H1 (cell line): ENCODE results near the gene NAGLU. TPM values are rescaled to one million over a fixed set of nuclear protein-coding genes. Genes with fewer than 3 reads are reported as not detected.

Experiments used
- CTCF ChIA-PET: fragments of 300-600 bp; sonication (Branson Sonifier 250); formaldehyde crosslinking; loops from one replicate; lab custom pipeline; 2021; ENCODE audit not compliant: partially characterized antibody; lab: Charles Lee
- POLR2A ChIA-PET: fragments of 300-600 bp; sonication (Branson Sonifier 250); formaldehyde crosslinking; loops from one replicate; lab custom pipeline; 2021; ENCODE audit warnings: inconsistent platforms; ENCODE audit not compliant: partially characterized antibody; lab: Charles Lee
- DNase-seq, 2 experiments: peaks; one replicate each; pipeline versions ENCODE4 v3.0.0 to v3.0.0-alpha.2; 2010 to 2022; ENCODE audit warnings: low spot score in 2 of 2, low read depth in 1 of 2, mixed read lengths in 1 of 2
- FAIRE-seq: peaks from 2 replicates; lab custom pipeline; 2011; peaks lifted over from hg19 to GRCh38; lab: Jason Lieb, UNC
- H2AFZ ChIP-seq: 2 replicates; pipeline ENCODE4 v1.8.1; 2012; ENCODE audit warnings: low read length, inconsistent platforms
- H2AK5ac ChIP-seq: 2 replicates; pipeline ENCODE4 v1.6.1; 2013; ENCODE audit warnings: low read depth, low read length
- H2BK120ac ChIP-seq: replicated peaks from 2 replicates; pipeline ENCODE3; 2013; ENCODE audit warnings: low read depth, low read length, inconsistent platforms
- H2BK12ac ChIP-seq: 2 replicates; pipeline ENCODE4 v1.6.1; 2013; ENCODE audit warnings: low read depth, low read length
- H2BK15ac ChIP-seq: 2 replicates; pipeline ENCODE4 v1.6.1; 2013; ENCODE audit warnings: low read length
- H2BK20ac ChIP-seq: 2 replicates; pipeline ENCODE4 v1.6.1; 2013; ENCODE audit warnings: low read length
- H2BK5ac ChIP-seq: 2 replicates; pipeline ENCODE4 v1.6.1; 2013; ENCODE audit warnings: low read depth, low read length
- H3K14ac ChIP-seq: 2 replicates; pipeline ENCODE4 v1.6.1; 2013; ENCODE audit warnings: inconsistent platforms; ENCODE audit not compliant: insufficient read length
- H3K18ac ChIP-seq: 2 replicates; pipeline ENCODE4 v1.6.1; 2013; ENCODE audit warnings: low read length; ENCODE audit errors: extremely low read depth
- H3K23ac ChIP-seq: 2 replicates; pipeline ENCODE4 v1.6.1; 2013; ENCODE audit warnings: inconsistent platforms; ENCODE audit not compliant: insufficient read length
- H3K23me2 ChIP-seq: 2 replicates; pipeline ENCODE4 v1.6.1; 2013; ENCODE audit warnings: low read depth, low read length
- H3K27ac ChIP-seq: 2 replicates; pipeline ENCODE4 v1.6.1; 2011; ENCODE audit warnings: low read depth, low read length, inconsistent platforms
- H3K27me3 ChIP-seq, 4 experiments: replicated peaks in 1 of 4; 1 replicate in 1 of 4; 2 replicates in 3 of 4; pipeline versions ENCODE4 v1.6.1 to v1.8.1; 2011 to 2013; ENCODE audit warnings: low read length in 3 of 4, mild to moderate bottlenecking in 3 of 4, inconsistent platforms in 2 of 4, mixed read lengths in 2 of 4, moderate library complexity in 1 of 4; ENCODE audit not compliant: control insufficient read depth in 3 of 4, insufficient read depth in 3 of 4; ENCODE audit errors: extremely low read depth in 1 of 4
- H3K36me3 ChIP-seq, 4 experiments: 2 replicates each; pipeline versions ENCODE4 v1.6.1 to v1.8.1; 2011 to 2013; ENCODE audit warnings: mild to moderate bottlenecking in 4 of 4, low read length in 3 of 4, moderate library complexity in 2 of 4, control low read depth in 1 of 4, inconsistent platforms in 1 of 4; ENCODE audit not compliant: insufficient read depth in 4 of 4, control insufficient read depth in 2 of 4
- H3K4ac ChIP-seq: replicated peaks from 2 replicates; pipeline ENCODE3; 2013; ENCODE audit warnings: low read length, low read depth, mixed read lengths, inconsistent platforms; ENCODE audit not compliant: insufficient read length
- H3K4me1 ChIP-seq, 4 experiments: replicated peaks in 1 of 4; 1 replicate in 1 of 4; 2 replicates in 3 of 4; pipeline versions ENCODE4 v1.6.1 to v1.8.1; 2011 to 2013; ENCODE audit warnings: low read length in 3 of 4, inconsistent platforms in 2 of 4, mixed read lengths in 1 of 4; ENCODE audit not compliant: insufficient read depth in 4 of 4, control insufficient read depth in 3 of 4
- H3K4me2 ChIP-seq, 2 experiments: 2 replicates each; pipeline versions ENCODE4 v1.6.1 to v1.8.1; 2011 to 2013; ENCODE audit warnings: low read depth in 2 of 2, low read length in 2 of 2, control low read depth in 1 of 2, inconsistent platforms in 1 of 2, mild to moderate bottlenecking in 1 of 2; ENCODE audit not compliant: insufficient read depth in 1 of 2
- H3K4me3 ChIP-seq, 4 experiments: fragments of 200-600, 300-600 bp in 1 of 4; sonication (generic), shearing (Covaris generic), sonication (Bioruptor Twin) in 1 of 4; 2 replicates each; pipeline versions ENCODE4 v1.5.1 to v1.8.1; 2011 to 2016; ENCODE audit warnings: low read length in 4 of 4, low read depth in 3 of 4, control low read depth in 2 of 4, inconsistent platforms in 2 of 4, mild to moderate bottlenecking in 2 of 4, mixed read lengths in 1 of 4, moderate library complexity in 1 of 4; ENCODE audit not compliant: insufficient read depth in 2 of 4; ENCODE audit errors: extremely low read depth in 1 of 4
- H3K56ac ChIP-seq: replicated peaks from 2 replicates; pipeline ENCODE3; 2013; ENCODE audit warnings: low read depth, mild to moderate bottlenecking, mixed read lengths, low read length, inconsistent platforms; ENCODE audit not compliant: insufficient read length
- H3K79me1 ChIP-seq: 2 replicates; pipeline ENCODE4 v1.6.1; 2013; ENCODE audit warnings: low read depth, low read length, control low read depth
- H3K79me2 ChIP-seq, 2 experiments: 2 replicates each; pipeline versions ENCODE4 v1.6.1 to v1.8.1; 2012 to 2013; ENCODE audit warnings: low read length in 2 of 2, mild to moderate bottlenecking in 2 of 2, inconsistent platforms in 1 of 2; ENCODE audit not compliant: insufficient read depth in 2 of 2, control insufficient read depth in 1 of 2
- H3K9ac ChIP-seq, 4 experiments: replicated peaks in 1 of 4; 1 replicate in 1 of 4; 2 replicates in 3 of 4; pipeline versions ENCODE4 v1.6.1 to v1.8.1; 2011 to 2013; ENCODE audit warnings: low read depth in 3 of 4, low read length in 3 of 4, control low read depth in 2 of 4, mild to moderate bottlenecking in 2 of 4, moderate library complexity in 2 of 4, inconsistent platforms in 1 of 4; ENCODE audit errors: extremely low read depth in 1 of 4
- H3K9me3 ChIP-seq, 2 experiments: 2 replicates each; pipeline versions ENCODE4 v1.6.1 to v1.8.1; 2012 to 2013; ENCODE audit warnings: mild to moderate bottlenecking in 2 of 2, moderate library complexity in 2 of 2, control low read depth in 1 of 2, inconsistent platforms in 1 of 2, low read depth in 1 of 2, low read length in 1 of 2, mixed read lengths in 1 of 2; ENCODE audit not compliant: insufficient read depth in 2 of 2
- H4K20me1 ChIP-seq, 2 experiments: replicated peaks in 1 of 2; 2 replicates each; pipeline versions ENCODE3 to v1.8.1; 2011 to 2013; ENCODE audit warnings: inconsistent platforms in 2 of 2, low read length in 2 of 2, mild to moderate bottlenecking in 1 of 2; ENCODE audit not compliant: insufficient read depth in 2 of 2, control insufficient read depth in 1 of 2
- H4K5ac ChIP-seq: 2 replicates; pipeline ENCODE4 v1.6.1; 2013; ENCODE audit warnings: low read length, low read depth, mixed read lengths, inconsistent platforms; ENCODE audit not compliant: insufficient read length
- H4K8ac ChIP-seq: 2 replicates; pipeline ENCODE4 v1.8.0; 2013; ENCODE audit warnings: mild to moderate bottlenecking, moderate library complexity, low read length, inconsistent platforms; ENCODE audit not compliant: insufficient read depth; ENCODE audit errors: extremely low read depth
- H4K91ac ChIP-seq: replicated peaks from 2 replicates; pipeline ENCODE3; 2013; ENCODE audit warnings: low read length, mixed read lengths, inconsistent platforms; ENCODE audit not compliant: insufficient read length
- CBX5 ChIP-seq: fragments of 300-800, 300-1000 bp; sonication (generic); IDR thresholded peaks from 2 replicates; pipeline ENCODE4 v1.7.1; 2016; ENCODE audit warnings: antibody characterized with exemption, low read length, low read depth
- CHD1 ChIP-seq: IDR thresholded peaks from 2 replicates; pipeline ENCODE4 v1.6.1; 2012; ENCODE audit warnings: low read depth, low read length, improper control_type of control experiment
- EP300 ChIP-seq, 2 experiments: IDR thresholded peaks; 1 replicate in 1 of 2; 2 replicates in 1 of 2; pipeline ENCODE4 v1.6.1; 2011 to 2012; ENCODE audit warnings: low read depth in 2 of 2, low read length in 2 of 2, mild to moderate bottlenecking in 2 of 2, borderline replicate concordance in 1 of 2, inconsistent platforms in 1 of 2, moderate library complexity in 1 of 2
- GTF2F1 ChIP-seq: IDR thresholded peaks from 2 replicates; pipeline ENCODE4 v1.6.1; 2012; ENCODE audit warnings: low read depth, low read length, improper control_type of control experiment, borderline replicate concordance
- RAD21 ChIP-seq, 2 experiments: IDR thresholded peaks in 1 of 2; conservative IDR thresholded peaks in 1 of 2; 2 replicates each; pipeline ENCODE4 v1.6.1; 2011; ENCODE audit warnings: low read depth in 2 of 2, low read length in 2 of 2, improper control_type of control experiment in 1 of 2, inconsistent platforms in 1 of 2, mild to moderate bottlenecking in 1 of 2, moderate library complexity in 1 of 2
- RXRA ChIP-seq: IDR thresholded peaks from 2 replicates; pipeline ENCODE4 v1.6.1; 2011; ENCODE audit warnings: low read depth, mild to moderate bottlenecking, low read length, moderate library complexity; ENCODE audit not compliant: insufficient read depth
- WGBS, 2 experiments: shearing (Covaris generic) in 1 of 2; methylation state at CpG; one replicate each; pipeline versions ENCODE4 v1.1.6 to v1.1.7; 2013 to 2015; ENCODE audit warnings: low lambda C conversion rate in 2 of 2, mixed read lengths in 2 of 2, inconsistent platforms in 1 of 2, low coverage in 1 of 2, missing lambda C conversion rate in 1 of 2; ENCODE audit not compliant: insufficient replicate concordance in 2 of 2, insufficient coverage in 1 of 2, insufficient read length in 1 of 2; ENCODE audit errors: extremely low coverage in 1 of 2, missing lambda C conversion rate in 1 of 2; 5-methylcytosine and 5-hydroxymethylcytosine counted together
- polyA plus RNA-seq, 7 experiments: library from polyadenylated mRNA; depleted of rRNA in 3 of 7; stranded (reverse) in 5 of 7; unstranded in 2 of 7; fragments of >200 nt in 5 of 7; fragments of 200-250 nt in 2 of 7; gene quantifications; 1 replicate in 5 of 7; 2 replicates in 1 of 7; 4 replicates in 1 of 7; pipeline versions ENCODE4 v1.2.1 to v1.2.3, GENCODE V29; 2011 to 2013; ENCODE audit warnings: missing spikeins in 2 of 7, mixed read lengths in 2 of 7
- total RNA-seq: library from RNA; stranded (reverse); fragmentation: NEBNext Ultra II Directional; extraction: Animal tissue kit (Norgen Biotek cat#: 25700); gene quantifications from 2 replicates; pipeline ENCODE4 v1.2.1, GENCODE V29; 2021
- TF ChIP-seq, protein P1 (sequence below): IDR thresholded peaks from 2 replicates; pipeline ENCODE4 v1.6.1; 2012; ENCODE audit warnings: inconsistent platforms

The NAGLU gene
- total and polyA plus RNA-seq, 2 of the 8 experiments (the other 6 are each of a cell fraction or from before 2014, with no cell fraction given): 21.3 to 21.6 TPM

DNA sequence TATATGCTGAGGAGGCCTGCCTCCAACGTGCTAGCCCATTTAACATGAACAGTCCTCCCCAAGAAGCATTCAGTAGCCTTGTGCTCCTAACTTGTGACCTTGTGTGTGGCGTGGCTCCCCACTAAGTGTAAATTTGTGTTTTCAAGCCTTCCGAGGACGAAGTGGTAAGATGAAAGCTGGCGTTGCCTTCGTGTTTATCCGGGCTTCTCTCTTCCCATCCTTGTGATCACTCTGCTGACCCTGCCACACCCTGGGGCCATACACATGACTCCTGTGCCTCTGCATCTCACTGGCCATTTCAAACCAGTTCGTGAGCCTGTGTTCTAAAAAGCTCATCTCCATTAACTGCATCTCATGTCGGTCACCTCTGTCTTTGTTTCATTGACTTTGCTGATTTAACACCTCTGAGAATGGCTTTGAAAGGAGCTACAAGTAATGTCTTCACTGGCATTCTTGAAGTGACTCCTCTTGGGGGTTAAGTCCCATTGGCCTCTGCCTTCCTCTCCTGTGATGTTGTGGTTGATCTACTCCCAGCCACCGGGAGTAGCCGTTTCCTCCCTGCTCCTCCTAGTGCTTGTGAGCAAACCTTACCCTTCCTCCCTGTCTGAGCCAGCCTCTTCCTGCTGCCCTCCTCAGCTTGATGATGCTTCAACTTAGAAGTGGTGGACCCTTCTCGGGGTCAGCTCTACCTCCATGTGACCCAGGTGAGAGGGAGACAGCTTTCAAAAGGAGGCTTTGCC is 27.4 kb upstream of the NAGLU start:
- Histone ChIP-seq H3K27me3 (no peaks in the 10 kb centered on the region), H2BK12ac (no peak overlapping the region), H2BK120ac (no peak overlapping the region), H2AFZ (no peak overlapping the region), H3K27ac (no peak overlapping the region), H3K4me1 (no peaks in the 10 kb centered on the region), H3K4ac (no peak overlapping the region), H3K56ac (no peak overlapping the region), H3K79me1 (no peaks in the 10 kb centered on the region), H3K4me2 (no peak overlapping the region), H3K36me3 (peaks cover 0 to 16% (median 9%) of the 10 kb centered on the region in 4 experiments; a peak in 6 of 8 replicates), H3K79me2 (no peaks in the 10 kb centered on the region), H2BK15ac (no peak overlapping the region), H4K8ac (no peak overlapping the region), H3K9me3 (no peaks in the 10 kb centered on the region), H4K5ac (no peak overlapping the region), H3K9ac (no peak overlapping the region), H4K91ac (no peak overlapping the region), H3K4me3 (no peak overlapping the region), H3K23ac (no peak overlapping the region), H3K14ac (no peak overlapping the region), H3K23me2 (no peaks in the 10 kb centered on the region), H4K20me1 (no peaks in the 10 kb centered on the region), H2AK5ac (no peak overlapping the region), H3K18ac (no peak overlapping the region), H2BK5ac (no peak overlapping the region), H2BK20ac (no peak overlapping the region)
- no peak for TF ChIP-seq RXRA
- no peak for TF ChIP-seq CBX5
- TF ChIP-seq, protein P1, sequence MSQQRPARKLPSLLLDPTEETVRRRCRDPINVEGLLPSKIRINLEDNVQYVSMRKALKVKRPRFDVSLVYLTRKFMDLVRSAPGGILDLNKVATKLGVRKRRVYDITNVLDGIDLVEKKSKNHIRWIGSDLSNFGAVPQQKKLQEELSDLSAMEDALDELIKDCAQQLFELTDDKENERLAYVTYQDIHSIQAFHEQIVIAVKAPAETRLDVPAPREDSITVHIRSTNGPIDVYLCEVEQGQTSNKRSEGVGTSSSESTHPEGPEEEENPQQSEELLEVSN: no peak
- no peak for TF ChIP-seq GTF2F1
- no peak for TF ChIP-seq RAD21 (IDR thresholded peaks at IDR 0.05 in 1 of 2, conservative IDR thresholded peaks at IDR 0.05 in 1 of 2; ENCODE audit: low read depth in 2 of 2, low read length in 2 of 2)
- no peak for TF ChIP-seq EP300 (IDR thresholded peaks at IDR 0.05; ENCODE audit: borderline replicate concordance in 1 of 2, low read depth in 2 of 2, low read length in 2 of 2)
- TF ChIP-seq CHD1: no peak
- ChIA-PET POLR2A (interaction anchor here (0.9 to 1.7 kb wide), 2 partner anchors 14 to 86 kb away, joined by 3 to 4 read pairs; partner anchors contain the start of gene CAVIN1), CTCF (interaction anchor here (0.7 to 6.6 kb wide), 7 partner anchors 10 to 196 kb away, joined by 3 to 57 read pairs (median 6); no protein-coding TSS in a partner anchor)
- FAIRE-seq (no peak), DNase-seq (no peak)
- 91% methylated on average over 12 of the region's 12 CpGs; no CpG with 5 or more reads in 1 of the 2 experiments for WGBS, 2 experiments
